H1 (cell line): ENCODE results near the gene ZDHHC20. TPM values are rescaled to one million over a fixed set of nuclear protein-coding genes. Genes with fewer than 3 reads are reported as not detected.
A peak's percentile ranks its signal among the peaks of the same experiment; 100 is the strongest.

Source experiments
- ASH2L ChIP-seq: fragments of 200-600, 300-600 bp; sonication (generic); IDR thresholded peaks from one replicate; pipeline ENCODE4 v1.7.1; 2017; ENCODE audit warnings: low read length
- BACH1 ChIP-seq: IDR thresholded peaks from 2 replicates; pipeline ENCODE4 v1.6.1; 2012; ENCODE audit warnings: low read length, improper control_type of control experiment
- CHD2 ChIP-seq: IDR thresholded peaks from 2 replicates; pipeline ENCODE4 v1.6.1; 2012; ENCODE audit warnings: low read length, improper control_type of control experiment
- CREB1 ChIP-seq: IDR thresholded peaks from 2 replicates; pipeline ENCODE4 v1.6.1; 2012; ENCODE audit warnings: inconsistent platforms
- EP300 ChIP-seq, 2 experiments: IDR thresholded peaks; 1 replicate in 1 of 2; 2 replicates in 1 of 2; pipeline ENCODE4 v1.6.1; 2011 to 2012; ENCODE audit warnings: low read depth in 2 of 2, low read length in 2 of 2, mild to moderate bottlenecking in 2 of 2, borderline replicate concordance in 1 of 2, inconsistent platforms in 1 of 2, moderate library complexity in 1 of 2
- GTF2F1 ChIP-seq: IDR thresholded peaks from 2 replicates; pipeline ENCODE4 v1.6.1; 2012; ENCODE audit warnings: low read depth, low read length, improper control_type of control experiment, borderline replicate concordance
- HDAC6 ChIP-seq: IDR thresholded peaks from one replicate; pipeline ENCODE4 v1.7.1; 2012; ENCODE audit warnings: low read depth, mild to moderate bottlenecking, inconsistent platforms, low read length, moderate library complexity
- POLR2AphosphoS5 ChIP-seq: IDR thresholded peaks from 2 replicates; pipeline ENCODE4 v1.6.1; 2011; ENCODE audit warnings: low read depth, low read length
- SP1 ChIP-seq: IDR thresholded peaks from 2 replicates; pipeline ENCODE4 v1.6.1; 2011; ENCODE audit warnings: low read depth, low read length
- TAF1 ChIP-seq: IDR thresholded peaks from 2 replicates; pipeline ENCODE4 v1.6.1; 2011; ENCODE audit warnings: mild to moderate bottlenecking, low read depth, low read length
- polyA plus RNA-seq, 7 experiments: library from polyadenylated mRNA; depleted of rRNA in 3 of 7; stranded (reverse) in 5 of 7; unstranded in 2 of 7; fragments of >200 nt in 5 of 7; fragments of 200-250 nt in 2 of 7; gene quantifications; 1 replicate in 5 of 7; 2 replicates in 1 of 7; 4 replicates in 1 of 7; pipeline versions ENCODE4 v1.2.1 to v1.2.3, GENCODE V29; 2011 to 2013; ENCODE audit warnings: missing spikeins in 2 of 7, mixed read lengths in 2 of 7
- total RNA-seq: library from RNA; stranded (reverse); fragmentation: NEBNext Ultra II Directional; extraction: Animal tissue kit (Norgen Biotek cat#: 25700); gene quantifications from 2 replicates; pipeline ENCODE4 v1.2.1, GENCODE V29; 2021
- TF ChIP-seq, protein P1 (sequence below): fragments of 300-600 bp; sonication (generic); IDR thresholded peaks from 2 replicates; pipeline ENCODE4 v1.7.1; 2012; ENCODE audit warnings: low read length, moderate library complexity, mild to moderate bottlenecking, inconsistent platforms; ENCODE audit not compliant: insufficient replicate concordance

The ZDHHC20 gene
- total and polyA plus RNA-seq, 2 of the 8 experiments (the other 6 are each of a cell fraction or from before 2014, with no cell fraction given), result 16.4 to 89.0 TPM

DNA sequence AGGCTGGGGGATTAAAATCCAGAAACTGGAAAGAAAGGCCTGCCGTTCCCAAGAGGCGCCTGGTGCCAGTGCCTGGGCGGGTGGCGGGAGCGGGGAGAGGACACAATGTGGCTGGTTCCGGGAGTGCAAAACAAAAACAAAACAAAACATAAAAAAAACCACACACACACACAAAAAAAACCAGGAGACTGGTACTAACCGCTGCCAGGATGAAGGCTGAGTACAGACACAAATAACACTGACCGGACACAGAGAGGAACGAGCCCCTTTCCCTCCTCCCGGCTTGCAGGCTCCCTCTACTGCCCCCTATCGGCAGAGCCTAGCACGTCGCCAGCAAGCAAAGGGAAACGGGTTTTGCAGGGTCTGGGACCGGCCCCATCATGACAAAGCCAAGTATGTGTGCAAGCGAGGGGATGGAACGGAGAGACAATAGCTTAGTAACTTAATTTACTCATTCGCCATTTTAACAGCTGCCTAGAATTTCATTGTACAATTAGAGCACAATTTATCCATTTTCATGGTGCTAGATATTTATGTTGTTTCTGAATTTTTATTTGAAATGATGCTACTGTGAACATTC lies 17.9 kb upstream of the ZDHHC20 start (continued):
- TF ChIP-seq TAF1 (0 out of 2 replicates have a peak, but pooled peaks have one; percentile 36), HDAC6 (no peak), CHD2 (no peak), POLR2AphosphoS5 (peak; percentile 46; the same call in 1 of the 2 replicates), CREB1 (peak; percentile 52), BACH1 (no peak), ASH2L (peak; percentile 93), GTF2F1 (no peak), SP1 (peak; percentile 81), EP300 (IDR thresholded peaks at IDR 0.05; ENCODE audit: borderline replicate concordance in 1 of 2, low read depth in 2 of 2, low read length in 2 of 2) (0 out of 3 replicates have a peak, but pooled peaks of 1 of the 2 experiments have one; percentile 38)
- TF ChIP-seq, protein P1, sequence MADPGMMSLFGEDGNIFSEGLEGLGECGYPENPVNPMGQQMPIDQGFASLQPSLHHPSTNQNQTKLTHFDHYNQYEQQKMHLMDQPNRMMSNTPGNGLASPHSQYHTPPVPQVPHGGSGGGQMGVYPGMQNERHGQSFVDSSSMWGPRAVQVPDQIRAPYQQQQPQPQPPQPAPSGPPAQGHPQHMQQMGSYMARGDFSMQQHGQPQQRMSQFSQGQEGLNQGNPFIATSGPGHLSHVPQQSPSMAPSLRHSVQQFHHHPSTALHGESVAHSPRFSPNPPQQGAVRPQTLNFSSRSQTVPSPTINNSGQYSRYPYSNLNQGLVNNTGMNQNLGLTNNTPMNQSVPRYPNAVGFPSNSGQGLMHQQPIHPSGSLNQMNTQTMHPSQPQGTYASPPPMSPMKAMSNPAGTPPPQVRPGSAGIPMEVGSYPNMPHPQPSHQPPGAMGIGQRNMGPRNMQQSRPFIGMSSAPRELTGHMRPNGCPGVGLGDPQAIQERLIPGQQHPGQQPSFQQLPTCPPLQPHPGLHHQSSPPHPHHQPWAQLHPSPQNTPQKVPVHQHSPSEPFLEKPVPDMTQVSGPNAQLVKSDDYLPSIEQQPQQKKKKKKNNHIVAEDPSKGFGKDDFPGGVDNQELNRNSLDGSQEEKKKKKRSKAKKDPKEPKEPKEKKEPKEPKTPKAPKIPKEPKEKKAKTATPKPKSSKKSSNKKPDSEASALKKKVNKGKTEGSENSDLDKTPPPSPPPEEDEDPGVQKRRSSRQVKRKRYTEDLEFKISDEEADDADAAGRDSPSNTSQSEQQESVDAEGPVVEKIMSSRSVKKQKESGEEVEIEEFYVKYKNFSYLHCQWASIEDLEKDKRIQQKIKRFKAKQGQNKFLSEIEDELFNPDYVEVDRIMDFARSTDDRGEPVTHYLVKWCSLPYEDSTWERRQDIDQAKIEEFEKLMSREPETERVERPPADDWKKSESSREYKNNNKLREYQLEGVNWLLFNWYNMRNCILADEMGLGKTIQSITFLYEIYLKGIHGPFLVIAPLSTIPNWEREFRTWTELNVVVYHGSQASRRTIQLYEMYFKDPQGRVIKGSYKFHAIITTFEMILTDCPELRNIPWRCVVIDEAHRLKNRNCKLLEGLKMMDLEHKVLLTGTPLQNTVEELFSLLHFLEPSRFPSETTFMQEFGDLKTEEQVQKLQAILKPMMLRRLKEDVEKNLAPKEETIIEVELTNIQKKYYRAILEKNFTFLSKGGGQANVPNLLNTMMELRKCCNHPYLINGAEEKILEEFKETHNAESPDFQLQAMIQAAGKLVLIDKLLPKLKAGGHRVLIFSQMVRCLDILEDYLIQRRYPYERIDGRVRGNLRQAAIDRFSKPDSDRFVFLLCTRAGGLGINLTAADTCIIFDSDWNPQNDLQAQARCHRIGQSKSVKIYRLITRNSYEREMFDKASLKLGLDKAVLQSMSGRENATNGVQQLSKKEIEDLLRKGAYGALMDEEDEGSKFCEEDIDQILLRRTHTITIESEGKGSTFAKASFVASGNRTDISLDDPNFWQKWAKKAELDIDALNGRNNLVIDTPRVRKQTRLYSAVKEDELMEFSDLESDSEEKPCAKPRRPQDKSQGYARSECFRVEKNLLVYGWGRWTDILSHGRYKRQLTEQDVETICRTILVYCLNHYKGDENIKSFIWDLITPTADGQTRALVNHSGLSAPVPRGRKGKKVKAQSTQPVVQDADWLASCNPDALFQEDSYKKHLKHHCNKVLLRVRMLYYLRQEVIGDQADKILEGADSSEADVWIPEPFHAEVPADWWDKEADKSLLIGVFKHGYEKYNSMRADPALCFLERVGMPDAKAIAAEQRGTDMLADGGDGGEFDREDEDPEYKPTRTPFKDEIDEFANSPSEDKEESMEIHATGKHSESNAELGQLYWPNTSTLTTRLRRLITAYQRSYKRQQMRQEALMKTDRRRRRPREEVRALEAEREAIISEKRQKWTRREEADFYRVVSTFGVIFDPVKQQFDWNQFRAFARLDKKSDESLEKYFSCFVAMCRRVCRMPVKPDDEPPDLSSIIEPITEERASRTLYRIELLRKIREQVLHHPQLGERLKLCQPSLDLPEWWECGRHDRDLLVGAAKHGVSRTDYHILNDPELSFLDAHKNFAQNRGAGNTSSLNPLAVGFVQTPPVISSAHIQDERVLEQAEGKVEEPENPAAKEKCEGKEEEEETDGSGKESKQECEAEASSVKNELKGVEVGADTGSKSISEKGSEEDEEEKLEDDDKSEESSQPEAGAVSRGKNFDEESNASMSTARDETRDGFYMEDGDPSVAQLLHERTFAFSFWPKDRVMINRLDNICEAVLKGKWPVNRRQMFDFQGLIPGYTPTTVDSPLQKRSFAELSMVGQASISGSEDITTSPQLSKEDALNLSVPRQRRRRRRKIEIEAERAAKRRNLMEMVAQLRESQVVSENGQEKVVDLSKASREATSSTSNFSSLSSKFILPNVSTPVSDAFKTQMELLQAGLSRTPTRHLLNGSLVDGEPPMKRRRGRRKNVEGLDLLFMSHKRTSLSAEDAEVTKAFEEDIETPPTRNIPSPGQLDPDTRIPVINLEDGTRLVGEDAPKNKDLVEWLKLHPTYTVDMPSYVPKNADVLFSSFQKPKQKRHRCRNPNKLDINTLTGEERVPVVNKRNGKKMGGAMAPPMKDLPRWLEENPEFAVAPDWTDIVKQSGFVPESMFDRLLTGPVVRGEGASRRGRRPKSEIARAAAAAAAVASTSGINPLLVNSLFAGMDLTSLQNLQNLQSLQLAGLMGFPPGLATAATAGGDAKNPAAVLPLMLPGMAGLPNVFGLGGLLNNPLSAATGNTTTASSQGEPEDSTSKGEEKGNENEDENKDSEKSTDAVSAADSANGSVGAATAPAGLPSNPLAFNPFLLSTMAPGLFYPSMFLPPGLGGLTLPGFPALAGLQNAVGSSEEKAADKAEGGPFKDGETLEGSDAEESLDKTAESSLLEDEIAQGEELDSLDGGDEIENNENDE, result no peak
